Measurements from ENCODE around the gene CDC7. TPM values are rescaled to one million over a fixed set of nuclear protein-coding genes. Genes with fewer than 3 reads are reported as not detected.
"Not testable (repeated sequence)": the region's sequence is repeated elsewhere in the genome, so short reads cannot be mapped to it uniquely, and the experiment has no call there.

CDC7 gene
- total RNA-seq, 2 experiments from 2014 or later, result 28.0 to 30.3 TPM

- peaks cover 48% of the 10 kb centered on the region for H3K36me3 Mint-ChIP-seq (ENCODE audit: low read depth)
- CTCF ChIA-PET, result no interaction called here
Measured at GRCh38 chr1:91515994-91516393, 15.3 kb downstream of the CDC7 start.

GRCh38 chr1:91516605-91517004 lies 16.0 kb downstream of the CDC7 start:
- intact Hi-C loops (cut with micrococcal nuclease); CTCF ChIA-PET; DNase-seq; ATAC-seq; H3K9me3 Mint-ChIP-seq; H3K27me3 Mint-ChIP-seq; H3K4me3 Mint-ChIP-seq; H3K27ac Mint-ChIP-seq: not testable (repeated sequence)
- POLR2A ChIA-PET, result interaction anchor here (0.6 kb wide), 1 partner anchor 141 kb away, joined by 3 read pairs; no protein-coding TSS in a partner anchor
- Mint-ChIP-seq H3K36me3 (ENCODE audit: low read depth) (peaks cover 44% of the 10 kb centered on the region), H3K4me1 (ENCODE audit: low read depth) (peaks cover 16% of the 10 kb centered on the region)

More at GRCh38 chr1:91515994-91516393, 15.3 kb downstream of the CDC7 start:
- Mint-ChIP-seq H3K9me3 (no peaks in the 10 kb centered on the region), H3K27me3 (no peaks in the 10 kb centered on the region), H3K4me1 (ENCODE audit: low read depth) (peaks cover 13% of the 10 kb centered on the region), H3K4me3 (no peak overlapping the region), H3K27ac (no peak overlapping the region)
- no peak for DNase-seq
- POLR2A ChIA-PET, result no interaction called here
- intact Hi-C loops (cut with micrococcal nuclease), result no loop called here
- ATAC-seq, result no peak
- TF ChIP-seq CTCF (IDR thresholded peaks at IDR 0.05), result no peak

GRCh38 chr1:91519167-91519566 lies 18.5 kb downstream of the CDC7 start:
- H3K9me3 Mint-ChIP-seq; ATAC-seq; H3K27me3 Mint-ChIP-seq; H3K4me3 Mint-ChIP-seq; POLR2A ChIA-PET; DNase-seq; intact Hi-C loops (cut with micrococcal nuclease); H3K27ac Mint-ChIP-seq: not testable (repeated sequence)
- H3K36me3 Mint-ChIP-seq (ENCODE audit: low read depth), result peaks cover 43% of the 10 kb centered on the region
- CTCF ChIA-PET, result interaction anchor here (0.8 to 1.0 kb wide), 2 partner anchors 7 to 230 kb away, joined by 3 to 4 read pairs; no protein-coding TSS in a partner anchor
- H3K4me1 Mint-ChIP-seq (ENCODE audit: low read depth), result peaks cover 32% of the 10 kb centered on the region

- Mint-ChIP-seq H3K4me1 (ENCODE audit: low read depth) (peaks cover 32% of the 10 kb centered on the region), H3K36me3 (ENCODE audit: low read depth) (peaks cover 36% of the 10 kb centered on the region), H3K9me3 (no peaks in the 10 kb centered on the region), H3K4me3 (no peak overlapping the region), H3K27me3 (no peaks in the 10 kb centered on the region), H3K27ac (peak overlapping the region; percentile 64)
- POLR2A ChIA-PET, result interaction anchor here (1.5 kb wide), 1 partner anchor 8 kb away, joined by 5 read pairs; no protein-coding TSS in a partner anchor
- no peak for DNase-seq
- TF ChIP-seq CTCF (IDR thresholded peaks at IDR 0.05), result no peak
- intact Hi-C loops (cut with micrococcal nuclease), result loop anchor here (5.0 to 10.0 kb wide), 2 partner anchors 36 to 74 kb away; no protein-coding TSS in a partner anchor
- CTCF ChIA-PET, result no interaction called here
- ATAC-seq, result peak; percentile 40
Measured at GRCh38 chr1:91520942-91521507, 20.4 kb downstream of the CDC7 start.

- H3K4me3 Mint-ChIP-seq, result no peak overlapping the region
- peaks cover 18% of the 10 kb centered on the region for H3K36me3 Mint-ChIP-seq (ENCODE audit: low read depth)
- no peaks in the 10 kb centered on the region for H3K27me3 Mint-ChIP-seq
- intact Hi-C loops (cut with micrococcal nuclease), result loop anchor here (5.0 to 10.0 kb wide), 2 partner anchors 34 to 71 kb away; no protein-coding TSS in a partner anchor
- TF ChIP-seq CTCF (IDR thresholded peaks at IDR 0.05), result no peak
- ATAC-seq (peak; percentile 95), DNase-seq (peak; percentile 76)
- peaks cover 30% of the 10 kb centered on the region for H3K4me1 Mint-ChIP-seq (ENCODE audit: low read depth)
- no peak overlapping the region for H3K27ac Mint-ChIP-seq
- POLR2A ChIA-PET, result interaction anchor here (0.6 to 1.8 kb wide), 4 partner anchors 11 to 280 kb away, joined by 3 to 5 read pairs (median 3); no protein-coding TSS in a partner anchor
- CTCF ChIA-PET, result interaction anchor here (1.0 to 3.8 kb wide), 6 partner anchors 10 to 404 kb away, joined by 3 to 15 read pairs (median 4); no protein-coding TSS in a partner anchor
- H3K9me3 Mint-ChIP-seq, result no peaks in the 10 kb centered on the region
Measured at GRCh38 chr1:91523482-91523881, 22.8 kb downstream of the CDC7 start.

GRCh38 chr1:91526496-91526895 lies 25.8 kb downstream of the CDC7 start:
- ATAC-seq, result no peak
- Mint-ChIP-seq H3K4me1 (ENCODE audit: low read depth) (peaks cover 25% of the 10 kb centered on the region), H3K27ac (no peak overlapping the region), H3K27me3 (no peaks in the 10 kb centered on the region), H3K9me3 (no peaks in the 10 kb centered on the region), H3K36me3 (ENCODE audit: low read depth) (peaks cover 16% of the 10 kb centered on the region), H3K4me3 (no peak overlapping the region)
- ChIA-PET CTCF (interaction anchor here (1.0 to 1.9 kb wide), 3 partner anchors 14 to 374 kb away, joined by 4 read pairs; no protein-coding TSS in a partner anchor), POLR2A (no interaction called here)
- no peak for DNase-seq
- intact Hi-C loops (cut with micrococcal nuclease), result loop anchor here (10.0 kb wide), 1 partner anchor 68 kb away; no protein-coding TSS in a partner anchor
- TF ChIP-seq CTCF (IDR thresholded peaks at IDR 0.05), result no peak
